ENCODE measurements around the gene FBXO47. TPM values are rescaled to one million over a fixed set of nuclear protein-coding genes. Genes with fewer than 3 reads are reported as not detected.
"Not testable (repeated sequence)": the region's sequence is repeated elsewhere in the genome, so short reads cannot be mapped to it uniquely, and the experiment has no call there.

FBXO47 gene
- total RNA-seq, 3 donors from 2014 or later = 0.08 TPM; not detected in 2

- no peak for ATAC-seq
- Mint-ChIP-seq H3K4me1 (ENCODE audit: low read depth) (peaks cover 24% of the 10 kb centered on the region), H3K4me3 (no peak overlapping the region), H3K36me3 (ENCODE audit: insufficient read depth) (no peaks in the 10 kb centered on the region), H3K27me3 (ENCODE audit: low read depth) (peaks cover 4% of the 10 kb centered on the region), H3K9me3 (peaks cover 7% of the 10 kb centered on the region)
- no peak for DNase-seq
These were observed 32.9 kb upstream of the FBXO47 start for GRCh38 chr17:39000021-39000601.

GRCh38 chr17:38996660-38997337 is 29.6 kb upstream of the FBXO47 start:
- ATAC-seq = no peak
- no peaks in the 10 kb centered on the region for H3K36me3 Mint-ChIP-seq (ENCODE audit: insufficient read depth)
- peaks cover 2% of the 10 kb centered on the region for H3K27me3 Mint-ChIP-seq (ENCODE audit: low read depth)
- DNase-seq = no peak
- peaks cover 3% of the 10 kb centered on the region for H3K4me1 Mint-ChIP-seq (ENCODE audit: low read depth)
- peaks cover 7% of the 10 kb centered on the region for H3K9me3 Mint-ChIP-seq
- H3K4me3 Mint-ChIP-seq = no peak overlapping the region

DNA sequence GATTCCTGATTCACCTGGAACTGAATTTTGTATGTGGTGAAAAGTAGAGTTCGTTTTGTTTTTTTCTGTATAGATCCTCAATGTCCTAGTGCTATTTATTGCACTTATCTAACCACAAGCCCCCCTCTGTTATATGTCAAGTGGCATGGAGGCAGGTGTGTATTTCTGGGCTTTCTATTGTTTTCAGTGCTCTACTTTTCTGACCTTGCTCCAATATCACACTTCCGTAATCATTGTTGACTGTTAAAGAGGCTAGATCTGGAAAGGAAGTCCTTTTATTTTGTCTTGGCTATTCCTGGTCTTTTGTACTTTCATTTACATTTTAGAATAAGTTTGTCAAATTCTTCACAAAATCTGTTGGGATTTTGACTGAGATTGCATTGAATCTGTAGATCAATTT is 26.8 kb upstream of the FBXO47 start:
- DNase-seq (no peak), ATAC-seq (no peak)
- no peak overlapping the region for H3K4me3 Mint-ChIP-seq
- no peaks in the 10 kb centered on the region for H3K4me1 Mint-ChIP-seq (ENCODE audit: low read depth)
- H3K27me3 Mint-ChIP-seq (ENCODE audit: low read depth) = no peaks in the 10 kb centered on the region
- H3K36me3 Mint-ChIP-seq (ENCODE audit: insufficient read depth) = no peaks in the 10 kb centered on the region
- H3K9me3 Mint-ChIP-seq = peaks cover 7% of the 10 kb centered on the region

DNA sequence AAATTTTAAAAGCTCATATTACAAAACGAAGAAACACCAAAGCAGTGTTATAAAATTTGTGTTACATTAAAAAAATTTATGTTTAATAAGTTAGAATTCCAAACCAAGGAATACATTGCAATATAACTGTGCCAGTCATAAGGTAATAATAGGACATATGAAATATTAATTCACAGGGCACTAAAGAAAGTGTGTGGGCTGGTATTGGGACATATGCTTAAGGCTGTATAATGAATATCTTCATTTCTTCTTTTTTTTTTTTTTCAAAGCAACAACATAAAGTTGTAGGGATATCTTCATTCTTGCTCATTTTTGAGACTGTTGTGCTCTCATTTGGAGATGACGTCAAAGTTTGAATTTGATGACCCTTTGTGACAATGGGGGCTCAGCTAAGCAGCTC is 17.5 kb upstream of the FBXO47 start:
- Mint-ChIP-seq H3K36me3 (ENCODE audit: insufficient read depth) (no peaks in the 10 kb centered on the region), H3K9me3 (no peaks in the 10 kb centered on the region), H3K27me3 (ENCODE audit: low read depth) (no peaks in the 10 kb centered on the region), H3K4me1 (ENCODE audit: low read depth) (peaks cover 5% of the 10 kb centered on the region), H3K4me3 (no peak overlapping the region)
- no peak for ATAC-seq
- no peak for DNase-seq

- ATAC-seq = peak; percentile 51 to 61
- Mint-ChIP-seq H3K36me3 (ENCODE audit: insufficient read depth) (no peaks in the 10 kb centered on the region), H3K9me3 (no peaks in the 10 kb centered on the region), H3K4me1 (ENCODE audit: low read depth) (peaks cover 5% of the 10 kb centered on the region), H3K27me3 (ENCODE audit: low read depth) (no peaks in the 10 kb centered on the region), H3K4me3 (no peak overlapping the region)
- peak; percentile 37 for DNase-seq
These were observed 15.9 kb upstream of the FBXO47 start for GRCh38 chr17:38982858-38983746.

DNA sequence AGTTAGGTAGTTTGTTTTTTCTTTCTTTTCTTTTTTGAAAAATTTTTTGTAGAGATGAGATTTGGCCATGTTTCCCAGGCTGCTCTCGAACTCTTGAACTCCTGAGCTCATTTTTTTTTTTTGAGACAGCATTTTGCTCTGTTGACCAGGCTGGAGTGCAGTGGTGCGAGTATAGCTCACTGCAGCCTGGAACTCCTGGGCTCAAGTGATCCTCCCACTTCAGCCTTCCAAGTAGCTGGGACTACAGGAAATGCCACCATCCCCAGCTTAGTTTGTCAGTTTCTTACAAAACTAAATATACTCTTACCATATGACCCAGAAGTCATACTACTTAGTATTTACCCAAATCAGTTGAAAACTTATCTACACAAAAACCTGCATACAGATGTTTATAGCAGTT is 14.4 kb upstream of the FBXO47 start:
- H3K36me3 Mint-ChIP-seq (ENCODE audit: insufficient read depth) = no peaks in the 10 kb centered on the region
- peaks cover 5% of the 10 kb centered on the region for H3K4me1 Mint-ChIP-seq (ENCODE audit: low read depth)
- ATAC-seq (no peak), DNase-seq (no peak)
- H3K4me3 Mint-ChIP-seq = no peak overlapping the region
- no peaks in the 10 kb centered on the region for H3K9me3 Mint-ChIP-seq
- no peaks in the 10 kb centered on the region for H3K27me3 Mint-ChIP-seq (ENCODE audit: low read depth)

DNA sequence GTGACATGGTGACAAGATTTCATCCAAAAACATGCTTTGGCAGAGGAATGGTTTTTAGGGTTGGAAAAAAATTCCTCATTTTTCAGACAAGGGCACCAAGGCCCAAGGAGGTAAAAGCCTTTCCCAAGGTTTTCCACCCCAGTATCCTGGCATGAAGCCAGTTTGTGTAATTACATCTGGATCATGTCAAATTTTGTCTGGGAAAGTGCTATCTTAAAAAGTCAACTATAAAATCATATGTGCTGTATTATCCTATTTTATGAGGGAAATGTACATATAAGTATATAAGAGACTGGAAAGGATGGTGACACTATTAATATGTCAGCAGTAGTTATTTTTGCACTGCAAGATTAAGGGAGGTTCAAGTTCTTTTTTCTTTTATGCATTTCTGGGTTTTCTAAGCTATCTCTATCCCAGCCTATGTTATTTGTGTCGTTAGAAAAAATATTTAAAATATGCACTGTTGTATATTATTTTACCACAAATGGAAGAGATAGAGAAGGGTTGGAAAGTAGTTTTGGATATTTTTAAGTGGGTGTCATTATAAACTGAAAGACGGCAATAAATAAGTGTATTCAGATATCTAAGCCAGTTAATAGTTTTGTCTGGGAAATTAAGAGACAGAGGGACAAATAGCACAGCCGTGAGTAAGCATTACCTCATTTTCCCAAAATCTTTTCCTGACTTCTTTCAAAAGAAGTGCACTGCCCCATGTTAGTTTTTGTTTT is 13.5 kb upstream of the FBXO47 start:
- Mint-ChIP-seq H3K4me1 (ENCODE audit: low read depth) (peaks cover 10% of the 10 kb centered on the region), H3K9me3 (no peaks in the 10 kb centered on the region), H3K4me3 (no peak overlapping the region), H3K36me3 (ENCODE audit: insufficient read depth) (no peaks in the 10 kb centered on the region), H3K27me3 (ENCODE audit: low read depth) (no peaks in the 10 kb centered on the region)
- no peak for DNase-seq
- no peak for ATAC-seq

DNA sequence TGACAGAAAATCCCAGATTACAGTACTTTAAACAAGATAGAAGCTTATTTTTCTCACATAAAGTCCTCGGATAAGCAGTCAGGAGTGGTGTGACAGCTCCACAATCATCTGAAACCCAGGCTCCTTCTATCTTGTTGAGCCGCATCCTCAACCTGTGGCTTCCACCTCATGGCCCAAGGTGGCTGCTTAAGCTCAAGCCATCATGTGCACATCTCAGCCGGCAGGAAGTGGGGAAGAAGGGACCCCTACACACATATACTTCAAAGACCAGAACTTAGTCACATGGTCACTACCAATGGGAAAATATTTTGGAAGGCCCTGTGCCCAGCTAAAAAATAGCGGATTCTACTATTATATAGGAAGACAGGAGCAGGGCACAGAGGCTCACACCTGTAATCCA is 11.0 kb upstream of the FBXO47 start:
- no peak overlapping the region for H3K4me3 Mint-ChIP-seq
- no peaks in the 10 kb centered on the region for H3K27me3 Mint-ChIP-seq (ENCODE audit: low read depth)
- ATAC-seq = no peak

DNA sequence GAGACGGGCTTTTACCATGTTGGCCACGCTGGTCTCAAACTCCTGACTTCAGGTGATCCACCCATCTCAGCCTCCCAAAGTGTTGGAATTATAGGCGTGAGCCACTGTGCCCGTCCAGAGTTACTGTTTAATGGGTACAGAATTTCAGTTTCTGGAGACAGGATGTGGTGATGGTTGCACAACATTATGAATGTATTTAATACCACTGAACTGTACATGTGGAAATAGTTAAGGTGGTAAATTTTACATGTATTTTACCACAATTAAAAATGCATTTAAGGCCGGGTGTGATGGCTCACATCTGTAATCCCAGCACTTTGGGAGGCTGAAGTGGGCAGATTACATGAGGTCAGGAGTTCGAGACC is 9.0 kb upstream of the FBXO47 start:
- ATAC-seq = peak in 1 of 2 donors; percentile 46
- not testable (repeated sequence) for H3K9me3 Mint-ChIP-seq; H3K4me3 Mint-ChIP-seq; DNase-seq; H3K36me3 Mint-ChIP-seq (ENCODE audit: insufficient read depth); H3K4me1 Mint-ChIP-seq (ENCODE audit: low read depth); H3K27me3 Mint-ChIP-seq (ENCODE audit: low read depth)

More for the DNA sequence above, 11.0 kb upstream of the FBXO47 start:
- no peak for DNase-seq
- H3K9me3 Mint-ChIP-seq = no peaks in the 10 kb centered on the region
- peaks cover 10% of the 10 kb centered on the region for H3K4me1 Mint-ChIP-seq (ENCODE audit: low read depth)
- no peaks in the 10 kb centered on the region for H3K36me3 Mint-ChIP-seq (ENCODE audit: insufficient read depth)

DNA sequence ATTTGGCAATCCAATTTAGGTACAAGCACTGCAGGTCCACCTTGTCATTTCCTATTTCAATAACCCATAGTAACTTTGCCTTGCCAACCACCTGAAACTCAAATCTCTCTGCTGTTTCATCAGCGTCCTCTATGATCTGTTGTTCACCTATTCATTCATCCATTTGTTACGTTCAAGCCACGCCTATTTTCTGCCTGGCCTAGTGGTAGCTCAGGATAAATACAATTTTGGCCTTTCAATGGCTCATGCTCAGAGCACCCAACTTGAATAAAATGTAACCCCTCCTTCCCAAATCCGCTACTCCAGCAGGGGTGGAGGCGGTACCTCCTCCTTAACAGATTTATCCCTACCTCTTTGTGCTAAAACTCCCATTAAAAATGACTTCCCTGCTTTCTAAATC is 3.6 kb upstream of the FBXO47 start:
- no peaks in the 10 kb centered on the region for H3K36me3 Mint-ChIP-seq (ENCODE audit: insufficient read depth)
- no peak for ATAC-seq
- no peak for DNase-seq
- peaks cover 14% of the 10 kb centered on the region for H3K4me1 Mint-ChIP-seq (ENCODE audit: low read depth)
- no peaks in the 10 kb centered on the region for H3K27me3 Mint-ChIP-seq (ENCODE audit: low read depth)
- H3K9me3 Mint-ChIP-seq = no peaks in the 10 kb centered on the region
- no peak overlapping the region for H3K4me3 Mint-ChIP-seq

GRCh38 chr17:38970128-38970527 is 2.9 kb upstream of the FBXO47 start:
- Mint-ChIP-seq H3K27me3 (ENCODE audit: low read depth) (no peaks in the 10 kb centered on the region), H3K36me3 (ENCODE audit: insufficient read depth) (no peaks in the 10 kb centered on the region), H3K4me3 (no peak overlapping the region), H3K9me3 (no peaks in the 10 kb centered on the region), H3K4me1 (ENCODE audit: low read depth) (peaks cover 12% of the 10 kb centered on the region)
- DNase-seq (no peak), ATAC-seq (no peak)

DNA sequence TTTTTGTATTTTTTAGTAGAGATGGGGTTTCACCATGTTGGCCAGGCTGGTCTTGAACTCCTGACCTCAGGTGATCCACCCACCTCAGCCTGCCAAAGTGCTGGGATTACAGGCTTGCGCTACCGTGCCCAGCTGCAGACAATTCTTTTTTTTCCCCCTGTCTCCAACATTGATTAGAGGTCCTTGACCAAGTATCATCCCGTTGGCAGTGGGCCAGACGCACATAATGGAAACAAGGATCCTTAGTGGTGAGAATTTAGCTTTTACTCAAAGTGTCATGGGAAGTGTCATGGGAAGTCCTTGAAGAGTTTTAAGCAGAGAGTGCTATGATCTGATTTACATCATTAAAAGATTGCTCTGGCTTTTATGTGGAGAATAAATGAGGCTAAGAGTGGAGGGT is 2.1 kb upstream of the FBXO47 start:
- no peak for ATAC-seq
- H3K36me3 Mint-ChIP-seq (ENCODE audit: insufficient read depth) = no peaks in the 10 kb centered on the region
- no peaks in the 10 kb centered on the region for H3K27me3 Mint-ChIP-seq (ENCODE audit: low read depth)
- DNase-seq = no peak
- H3K4me1 Mint-ChIP-seq (ENCODE audit: low read depth) = peaks cover 12% of the 10 kb centered on the region
- no peaks in the 10 kb centered on the region for H3K9me3 Mint-ChIP-seq
- H3K4me3 Mint-ChIP-seq = no peak overlapping the region

DNA sequence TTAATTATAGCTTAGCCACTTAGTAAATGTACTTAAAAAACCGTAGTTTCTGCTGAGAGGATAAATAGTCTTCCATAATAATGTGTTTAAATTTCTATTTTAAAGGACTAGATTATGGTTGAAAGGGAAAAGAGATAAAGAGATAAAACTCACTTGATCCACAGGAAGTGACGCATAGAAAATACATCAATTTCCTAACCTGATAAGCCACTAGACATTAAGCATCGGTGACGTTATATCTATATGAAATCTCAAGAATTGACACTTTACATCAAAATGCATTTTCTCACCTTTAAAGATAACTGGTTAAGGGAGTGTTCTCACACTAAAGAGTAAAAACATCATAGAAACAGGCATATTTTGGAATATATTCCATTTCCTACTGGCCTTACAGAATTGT is 5.8 kb downstream of the FBXO47 start:
- no peak for ATAC-seq
- peak overlapping the region; percentile 1 for H3K4me3 Mint-ChIP-seq
- H3K27me3 Mint-ChIP-seq (ENCODE audit: low read depth) = no peaks in the 10 kb centered on the region

DNA sequence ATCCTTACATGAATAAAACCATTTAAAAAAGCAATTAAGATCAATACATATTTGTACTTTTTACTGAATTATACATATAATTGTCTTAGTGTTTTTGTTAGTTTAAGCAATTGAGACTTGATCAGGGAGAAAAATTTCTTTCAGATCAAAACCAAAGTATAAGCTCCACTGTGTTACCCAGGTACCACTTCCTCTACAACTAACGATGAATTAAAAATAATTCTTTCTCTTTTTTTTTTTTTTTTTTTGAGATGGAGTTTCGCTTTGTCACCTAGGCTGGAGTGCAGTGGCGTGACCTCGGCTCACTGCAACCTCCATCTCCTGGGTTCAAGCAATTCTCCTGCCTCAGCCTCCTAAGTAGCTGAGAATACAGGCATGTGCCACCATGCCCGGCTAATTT is 6.8 kb downstream of the FBXO47 start:
- H3K4me3 Mint-ChIP-seq = peak overlapping the region; percentile 21

More for the DNA sequence above, 5.8 kb downstream of the FBXO47 start:
- Mint-ChIP-seq H3K36me3 (ENCODE audit: insufficient read depth) (no peaks in the 10 kb centered on the region), H3K4me1 (ENCODE audit: low read depth) (peaks cover 23% of the 10 kb centered on the region), H3K9me3 (no peaks in the 10 kb centered on the region)
- no peak for DNase-seq

More for the DNA sequence above, 6.8 kb downstream of the FBXO47 start:
- no peaks in the 10 kb centered on the region for H3K36me3 Mint-ChIP-seq (ENCODE audit: insufficient read depth)
- no peaks in the 10 kb centered on the region for H3K27me3 Mint-ChIP-seq (ENCODE audit: low read depth)
- H3K4me1 Mint-ChIP-seq (ENCODE audit: low read depth) = peaks cover 23% of the 10 kb centered on the region
- no peaks in the 10 kb centered on the region for H3K9me3 Mint-ChIP-seq
- DNase-seq (no peak), ATAC-seq (peak in 1 of 2 donors; percentile 14)

Data from activated T-cell treated with anti-CD3 and anti-CD28 coated beads, Interleukin-2, amount 50 U/mL, for 4 hours (primary cell).